HCT116 (cell line): ENCODE results near the gene GGACT. TPM values are rescaled to one million over a fixed set of nuclear protein-coding genes. Genes with fewer than 3 reads are reported as not detected.

Experiments
- ATAC-seq: fragments of 200-7000 bp; cut with Tn5 transposase; 2 replicates; pipeline ENCODE4 v1.9.1; 2020; ENCODE audit warnings: mild to moderate bottlenecking, moderate library complexity
- BruUV-seq: library from RNA; stranded (reverse); fragments of 400-500 nt; replicated peaks from 2 replicates; lab custom pipeline; 2021; lab: Mats Ljungman, UMichigan
- CTCF ChIA-PET: fragments of 300-600 bp; sonication (Branson Sonifier 250); formaldehyde crosslinking; loops from one replicate; lab custom pipeline; 2021; ENCODE audit warnings: antibody characterized with exemption; lab: Charles Lee
- POLR2A ChIA-PET: fragments of 300-600, 350-600 bp; sonication (Branson Sonifier 250); formaldehyde crosslinking; loops from one replicate; lab custom pipeline; 2021; ENCODE audit warnings: antibody characterized with exemption; lab: Charles Lee
- RAD21 ChIA-PET, 2 experiments: fragments of 300-600 bp; sonication (Branson Sonifier 250); formaldehyde crosslinking; loops; one replicate each; lab custom pipeline; 2023; ENCODE audit warnings: low total read pairs in 2 of 2; ENCODE audit not compliant: uncharacterized antibody in 2 of 2, unreplicated experiment in 2 of 2, low non-redundant PET in 1 of 2; lab: Charles Lee
- DNase-seq: peaks from one replicate; pipeline ENCODE4 v3.0.0-alpha.2; 2010; ENCODE audit warnings: low read depth, low spot score
- H2AFZ ChIP-seq: fragments of 200-600 bp; shearing (Covaris generic), sonication (generic); 2 replicates; pipeline ENCODE4 v1.6.1; 2017; ENCODE audit warnings: low read depth, mixed run types, mixed read lengths, antibody characterized with exemption, low read length; ENCODE audit not compliant: poor library complexity, severe bottlenecking
- H3K27ac ChIP-seq: 2 replicates; pipeline ENCODE4 v1.5.1; 2012; ENCODE audit warnings: low read depth, low read length
- H3K27me3 ChIP-seq: fragments of 200-600 bp; sonication (generic); 2 replicates; pipeline ENCODE4 v1.6.1; 2016; ENCODE audit warnings: mixed run types, low read length, mixed read lengths; ENCODE audit not compliant: insufficient read depth
- H3K36me3 ChIP-seq, 2 experiments: fragments of 200-500 bp in 1 of 2; fragments of 200-600 bp in 1 of 2; sonication (Bioruptor generic) in 1 of 2; sonication (generic) in 1 of 2; 2 replicates each; pipeline versions ENCODE4 v1.5.1 to v1.6.1; 2014 to 2016; ENCODE audit warnings: low read length in 2 of 2, inconsistent platforms in 1 of 2, mixed read lengths in 1 of 2, mixed run types in 1 of 2; ENCODE audit not compliant: insufficient read depth in 2 of 2, control insufficient read depth in 1 of 2
- H3K4me1 ChIP-seq, 2 experiments: fragments of 200-600 bp in 1 of 2; sonication (generic) in 1 of 2; 2 replicates each; pipeline versions ENCODE4 v1.5.1 to v1.6.1; 2012 to 2017; ENCODE audit warnings: low read length in 2 of 2, inconsistent platforms in 1 of 2, mild to moderate bottlenecking in 1 of 2, mixed read lengths in 1 of 2, mixed run types in 1 of 2, moderate library complexity in 1 of 2; ENCODE audit not compliant: insufficient read depth in 2 of 2, control insufficient read depth in 1 of 2
- H3K4me2 ChIP-seq: fragments of 200-600 bp; sonication (generic); 2 replicates; pipeline ENCODE4 v1.6.1; 2017; ENCODE audit warnings: mixed run types, low read length, mixed read lengths
- H3K4me3 ChIP-seq, 2 experiments: fragments of 200-600 bp in 1 of 2; sonication (generic) in 1 of 2; replicated peaks in 1 of 2; 2 replicates each; pipeline ENCODE4 v1.5.1; 2011 to 2016; ENCODE audit warnings: low read length in 2 of 2, control low read depth in 1 of 2, low read depth in 1 of 2, mild to moderate bottlenecking in 1 of 2, mixed read lengths in 1 of 2, mixed run types in 1 of 2
- H3K79me2 ChIP-seq: fragments of 200-600 bp; sonication (generic); 2 replicates; pipeline ENCODE4 v1.6.1; 2017; ENCODE audit warnings: mild to moderate bottlenecking, mixed run types, low read length, moderate library complexity, mixed read lengths; ENCODE audit not compliant: insufficient read depth
- H3K9ac ChIP-seq: fragments of 200-600 bp; sonication (generic); 2 replicates; pipeline ENCODE4 v1.6.1; 2016; ENCODE audit warnings: low read length, mixed read lengths
- H3K9me2 ChIP-seq: fragments of 200-600 bp; sonication (generic), shearing (Covaris generic); 2 replicates; pipeline ENCODE4 v1.6.1; 2017; ENCODE audit warnings: mixed run types, mild to moderate bottlenecking, moderate library complexity; ENCODE audit not compliant: insufficient read depth
- H3K9me3 ChIP-seq, 2 experiments: fragments of 200-500 bp in 1 of 2; fragments of 200-600 bp in 1 of 2; sonication (Bioruptor generic) in 1 of 2; sonication (generic) in 1 of 2; 2 replicates each; pipeline ENCODE4 v1.6.1; 2014 to 2017; ENCODE audit warnings: low read length in 2 of 2, mixed read lengths in 2 of 2, inconsistent platforms in 1 of 2, low read depth in 1 of 2, mild to moderate bottlenecking in 1 of 2, mixed run types in 1 of 2, moderate library complexity in 1 of 2; ENCODE audit not compliant: control insufficient read depth in 1 of 2, insufficient read depth in 1 of 2
- H4K20me1 ChIP-seq: fragments of 200-600 bp; sonication (generic), shearing (Covaris generic); 2 replicates; pipeline ENCODE4 v1.6.1; 2017; ENCODE audit warnings: mixed run types, mild to moderate bottlenecking, moderate library complexity; ENCODE audit not compliant: insufficient read depth
- ATF3 ChIP-seq: IDR thresholded peaks from 2 replicates; pipeline ENCODE4 v1.6.1; 2012
- CBX3 ChIP-seq: IDR thresholded peaks from 2 replicates; pipeline ENCODE4 v1.6.1; 2012; ENCODE audit warnings: low read depth
- CEBPB ChIP-seq: IDR thresholded peaks from 2 replicates; pipeline ENCODE4 v1.6.1; 2012; ENCODE audit warnings: low read depth
- CTCF ChIP-seq, 3 experiments: fragments of 200-600 bp in 1 of 3; sonication (generic) in 1 of 3; IDR thresholded peaks in 2 of 3; conservative IDR thresholded peaks in 1 of 3; 2 replicates each; pipeline ENCODE4 v1.5.1; 2012 to 2017; ENCODE audit warnings: low read depth in 2 of 3, low read length in 2 of 3, antibody characterized with exemption in 1 of 3, borderline replicate concordance in 1 of 3, control low read depth in 1 of 3, mild to moderate bottlenecking in 1 of 3, mixed read lengths in 1 of 3, mixed run types in 1 of 3, moderate library complexity in 1 of 3; ENCODE audit not compliant: insufficient read depth in 1 of 3
- ELF1 ChIP-seq: IDR thresholded peaks from 2 replicates; pipeline ENCODE4 v1.6.1; 2012; ENCODE audit warnings: low read depth, borderline replicate concordance
- EZH2 ChIP-seq: fragments of 200-600 bp; sonication (generic); IDR thresholded peaks from 2 replicates; pipeline ENCODE4 v1.6.1; 2017; ENCODE audit warnings: antibody characterized with exemption, mixed run types
- EZH2phosphoT487 ChIP-seq: fragments of 200-600 bp; IDR thresholded peaks from 2 replicates; pipeline ENCODE4 v1.6.1; 2018; ENCODE audit warnings: antibody characterized with exemption, borderline replicate concordance
- FOSL1 ChIP-seq: IDR thresholded peaks from 2 replicates; pipeline ENCODE4 v1.6.1; 2012; ENCODE audit warnings: low read depth
- POLR2AphosphoS5 ChIP-seq: IDR thresholded peaks from 2 replicates; pipeline ENCODE4 v1.6.1; 2011; ENCODE audit warnings: mild to moderate bottlenecking, low read depth, low read length, moderate library complexity
- RAD21 ChIP-seq: IDR thresholded peaks from 2 replicates; pipeline ENCODE4 v1.6.1; 2012; ENCODE audit warnings: low read depth, mild to moderate bottlenecking
- SIN3A ChIP-seq: IDR thresholded peaks from 2 replicates; pipeline ENCODE4 v1.6.1; 2012; ENCODE audit warnings: low read depth
- SRF ChIP-seq: IDR thresholded peaks from 2 replicates; pipeline ENCODE4 v1.6.1; 2012; ENCODE audit warnings: low read depth
- TCF7L2 ChIP-seq: IDR thresholded peaks from 2 replicates; pipeline ENCODE4 v1.7.0; 2011; ENCODE audit warnings: borderline replicate concordance, inconsistent platforms; ENCODE audit not compliant: insufficient read depth, insufficient read length; ENCODE audit errors: extremely low read depth
- YY1 ChIP-seq: IDR thresholded peaks from 2 replicates; pipeline ENCODE4 v1.6.1; 2011; ENCODE audit warnings: low read length, low read depth, moderate library complexity, mild to moderate bottlenecking; ENCODE audit not compliant: insufficient replicate concordance; ENCODE audit errors: extremely low read depth
- ZBTB33 ChIP-seq: IDR thresholded peaks from 2 replicates; pipeline ENCODE4 v1.6.1; 2011; ENCODE audit warnings: mild to moderate bottlenecking, low read length, moderate library complexity; ENCODE audit not compliant: insufficient replicate concordance; ENCODE audit errors: extremely low read depth
- ZFX ChIP-seq: fragments of 450-650 bp; IDR thresholded peaks from 2 replicates; pipeline ENCODE4 v1.6.1; 2017
- ZNF274 ChIP-seq: fragments of 200-500 bp; sonication (Bioruptor generic); IDR thresholded peaks from 2 replicates; pipeline ENCODE4 v1.6.1; 2014; ENCODE audit warnings: mild to moderate bottlenecking, low read depth, low read length, inconsistent platforms
- intact Hi-C: fragments of 100-400 bp; cut with micrococcal nuclease; formaldehyde crosslinking; loops from 2 replicates; pipeline ENCODE4 v1.10.0; 2022
- total RNA-seq: library from RNA; stranded (reverse); gene quantifications from one replicate; pipeline ENCODE4 v1.2.1, GENCODE V29; 2021; ENCODE audit not compliant: unreplicated experiment

GGACT gene
- total RNA-seq, 1 experiment from 2014 or later, result 5.0 TPM

GRCh38 chr13:100627120-100627519, 38.5 kb upstream of the GGACT start:
- ChIA-PET CTCF (no interaction called here), RAD21 (no interaction called here), POLR2A (no interaction called here)
- no peaks in the 10 kb centered on the region for H3K9me3 ChIP-seq
- no peak overlapping the region for H3K4me2 ChIP-seq
- H3K27ac ChIP-seq, result no peak overlapping the region
- no peak for DNase-seq
- no peaks in the 10 kb centered on the region for H3K9me2 ChIP-seq
- BruUV-seq, result no TSS peak
- no peak for ATAC-seq
- intact Hi-C loops, result no loop called here
- peaks cover 2 to 14% of the 10 kb centered on the region in 2 experiments; a peak in 3 of 4 replicates for H3K36me3 ChIP-seq
- H3K27me3 ChIP-seq, result no peaks in the 10 kb centered on the region
- H3K4me1 ChIP-seq, result no peaks in the 10 kb centered on the region
- H3K79me2 ChIP-seq, result no peaks in the 10 kb centered on the region
- H4K20me1 ChIP-seq, result no peaks in the 10 kb centered on the region
- TF ChIP-seq RAD21 (no peak), POLR2AphosphoS5 (no peak), ATF3 (no peak), SIN3A (no peak), FOSL1 (no peak), ELF1 (no peak), EZH2phosphoT487 (no peak), ZFX (no peak), CTCF (IDR thresholded peaks at IDR 0.05 in 2 of 3, conservative IDR thresholded peaks at IDR 0.05 in 1 of 3; ENCODE audit: borderline replicate concordance in 1 of 3, insufficient read depth in 1 of 3, low read depth in 2 of 3, low read length in 2 of 3) (no peak), YY1 (no peak), CBX3 (no peak), EZH2 (no peak), CEBPB (no peak), ZNF274 (no peak), SRF (no peak), TCF7L2 (no peak), ZBTB33 (no peak)
- H3K4me3 ChIP-seq, result no peak overlapping the region
- H2AFZ ChIP-seq, result no peak overlapping the region
- no peak overlapping the region for H3K9ac ChIP-seq
